ENCODE data around the gene TTI1. TPM values are rescaled to one million over a fixed set of nuclear protein-coding genes. Genes with fewer than 3 reads are reported as not detected.

Gene TTI1
- total and polyA plus RNA-seq, 2 of the 13 experiments (the other 11 are each of a cell fraction or from before 2014, with no cell fraction given): 22.9 to 39.8 TPM

GRCh38 chr20:38082894-38083293 lies 49.6 kb upstream of the TTI1 start (continued):
- TF ChIP-seq PRDM4 (CRISPR knock-in tag; IDR thresholded peaks at IDR 0.05; ENCODE audit: borderline replicate concordance) (no peak), ATF6 (CRISPR knock-in tag; conservative IDR thresholded peaks at IDR 0.05) (no peak), ZNF770 (CRISPR knock-in tag; IDR thresholded peaks at IDR 0.05) (no peak), ARID5B (CRISPR knock-in tag; IDR thresholded peaks at IDR 0.05) (peak; percentile 99), DMAP1 (CRISPR knock-in tag; IDR thresholded peaks at IDR 0.05) (0 out of 2 replicates have a peak, but pooled peaks have one; percentile 51), FOXA1 (IDR thresholded peaks at IDR 0.05) (no peak), FOXA1 (CRISPR knock-in tag; IDR thresholded peaks at IDR 0.05) (peak; percentile 71), ZNF616 (CRISPR knock-in tag; IDR thresholded peaks at IDR 0.05; ENCODE audit: low read depth) (no peak), FOXP1 (IDR thresholded peaks at IDR 0.05) (no peak), FOXP1 (CRISPR knock-in tag; IDR thresholded peaks at IDR 0.05) (peak; percentile 94), ZFP90 (CRISPR knock-in tag; IDR thresholded peaks at IDR 0.05; ENCODE audit: borderline replicate concordance) (no peak), SOX6 (IDR thresholded peaks at IDR 0.05) (0 out of 2 replicates have a peak, but pooled peaks have one; percentile 78), SOX6 (CRISPR knock-in tag; IDR thresholded peaks at IDR 0.05) (peak; percentile 99), SOX13 (IDR thresholded peaks at IDR 0.05) (peak; percentile 97), SOX13 (CRISPR knock-in tag; conservative IDR thresholded peaks at IDR 0.05 in 1 of 2, IDR thresholded peaks at IDR 0.05 in 1 of 2) (peak in 1 of 2 experiments; percentile 100; a peak in 2 of 4 replicates), SNRNP70 (IDR thresholded peaks at IDR 0.05; ENCODE audit: low read depth, low read length) (no peak), BCL3 (CRISPR knock-in tag; IDR thresholded peaks at IDR 0.05) (no peak), ZNF143 (CRISPR knock-in tag; IDR thresholded peaks at IDR 0.05) (no peak), PHF21A (CRISPR knock-in tag; IDR thresholded peaks at IDR 0.05) (0 out of 2 replicates have a peak, but pooled peaks have one; percentile 15), SAP130 (CRISPR knock-in tag; IDR thresholded peaks at IDR 0.05; ENCODE audit: low read depth) (peak; percentile 73)

Data from HepG2 (cell line).